K562 (cell line): ENCODE results near the gene LGALS8. TPM values are rescaled to one million over a fixed set of nuclear protein-coding genes. Genes with fewer than 3 reads are reported as not detected.

Source experiments
- ATAC-seq: fragments of 200-7000 bp; cut with Tn5 transposase; 3 replicates; pipeline ENCODE4 v1.9.1; 2020; ENCODE audit warnings: moderate library complexity
- BruUV-seq: library from RNA; stranded (reverse); fragments of 400-500 nt; replicated peaks from 2 replicates; lab custom pipeline; 2021; lab: Mats Ljungman, UMichigan
- CTCF ChIA-PET: fragments of 300-600 bp; formaldehyde crosslinking; extraction: SDS; loops from one replicate; lab custom pipeline; 2021; ENCODE audit warnings: low intra/inter-chr PET ratio; lab: Yijun Ruan, JAX
- POLR2A ChIA-PET: fragments of 300-600, 350-650 bp; sonication (Branson Sonifier 250); formaldehyde crosslinking; extraction: SDS; loops from one replicate; lab custom pipeline; 2021; ENCODE audit warnings: antibody characterized with exemption, inconsistent platforms; lab: Yijun Ruan, JAX
- DNase-seq, 4 experiments: peaks; one replicate each; pipeline versions ENCODE4 v3.0.0 to v3.0.0-alpha.2; 2011 to 2018; ENCODE audit warnings: low spot score in 3 of 4, mixed read lengths in 3 of 4; ENCODE audit errors: extremely low read depth in 1 of 4
- FAIRE-seq: peaks from 2 replicates; lab custom pipeline; 2011; peaks lifted over from hg19 to GRCh38; lab: Jason Lieb, UNC
- H2AFZ ChIP-seq: 2 replicates; pipeline ENCODE4 v1.6.0; 2011; ENCODE audit warnings: low read depth, low read length, control low read depth, inconsistent platforms
- H3K27ac ChIP-seq: fragments of 200-600 bp; 3 replicates; pipeline ENCODE4 v1.8.0; 2011; ENCODE audit warnings: low read depth, mild to moderate bottlenecking, control low read depth, inconsistent platforms, low read length, moderate library complexity, mixed read lengths; ENCODE audit errors: extremely low read depth
- H3K27me3 ChIP-seq, 2 experiments: fragments of 300-600 bp in 1 of 2; 2 replicates in 1 of 2; 3 replicates in 1 of 2; pipeline versions ENCODE4 v1.6.0 to v1.8.0; 2011; ENCODE audit warnings: inconsistent platforms in 2 of 2, low read length in 2 of 2, mild to moderate bottlenecking in 1 of 2, mixed read lengths in 1 of 2, moderate library complexity in 1 of 2; ENCODE audit not compliant: control insufficient read depth in 2 of 2, insufficient read depth in 2 of 2
- H3K36me3 ChIP-seq: fragments of 300-600 bp; 3 replicates; pipeline ENCODE4 v1.8.0; 2011; ENCODE audit warnings: mild to moderate bottlenecking, low read length, inconsistent platforms; ENCODE audit not compliant: control insufficient read depth, insufficient read depth
- H3K4me1 ChIP-seq, 2 experiments: fragments of 200-600 bp in 1 of 2; replicated peaks in 1 of 2; 2 replicates in 1 of 2; 3 replicates in 1 of 2; pipeline versions ENCODE4 v1.5.1 to v1.8.0; 2011; ENCODE audit warnings: inconsistent platforms in 2 of 2, low read length in 2 of 2, mild to moderate bottlenecking in 1 of 2, mixed read lengths in 1 of 2, moderate library complexity in 1 of 2; ENCODE audit not compliant: control insufficient read depth in 2 of 2, insufficient read depth in 2 of 2
- H3K4me2 ChIP-seq: 2 replicates; pipeline ENCODE4 v1.6.1; 2011; ENCODE audit warnings: low read length, control low read depth, inconsistent platforms, mixed read lengths; ENCODE audit not compliant: insufficient read depth
- H3K4me3 ChIP-seq: fragments of 200-600 bp; sonication (generic), shearing (Covaris generic); 2 replicates; pipeline ENCODE4 v1.5.1; 2016; ENCODE audit warnings: control low read depth, inconsistent platforms
- H3K79me2 ChIP-seq: fragments of 200-600 bp; 3 replicates; pipeline ENCODE4 v1.8.0; 2011; ENCODE audit warnings: low read length, inconsistent platforms; ENCODE audit not compliant: control insufficient read depth, insufficient read depth
- H3K9ac ChIP-seq, 2 experiments: 2 replicates each; pipeline versions ENCODE4 v1.6.0 to v1.6.1; 2011; ENCODE audit warnings: low read depth in 2 of 2, low read length in 2 of 2, control low read depth in 1 of 2, inconsistent platforms in 1 of 2, mild to moderate bottlenecking in 1 of 2, mixed read lengths in 1 of 2; ENCODE audit not compliant: insufficient read depth in 1 of 2
- H3K9me1 ChIP-seq: one replicate; pipeline ENCODE4 v1.6.0; 2011; ENCODE audit warnings: inconsistent platforms, mild to moderate bottlenecking, low read length, moderate library complexity; ENCODE audit not compliant: control insufficient read depth, insufficient read depth
- H3K9me3 ChIP-seq: replicated peaks from 2 replicates; pipeline ENCODE4 v1.5.1; 2011; ENCODE audit warnings: low read depth, low read length, inconsistent platforms; ENCODE audit not compliant: control insufficient read depth, insufficient read depth
- H4K20me1 ChIP-seq: replicated peaks from 2 replicates; pipeline ENCODE4 v1.6.1; 2011; ENCODE audit warnings: low read length, inconsistent platforms, mixed read lengths; ENCODE audit not compliant: control insufficient read depth, insufficient read depth
- ETV1 ChIP-seq: fragments of 450-650 bp; conservative IDR thresholded peaks from 2 replicates; pipeline ENCODE4 v1.6.1; 2016; ENCODE audit warnings: missing genetic modification characterization, control low read depth, low read depth, missing compliant biosample characterization
- ETV5 ChIP-seq: sonication (generic); formaldehyde crosslinking; IDR thresholded peaks from 2 replicates; pipeline ENCODE4 v1.4.0; 2020; ENCODE audit warnings: low read depth, mild to moderate bottlenecking, missing genetic modification reagents
- RBFOX2 ChIP-seq: fragments of 200-400 bp; formaldehyde crosslinking; IDR thresholded peaks from 2 replicates; pipeline ENCODE4 v1.6.1; 2017; ENCODE audit warnings: low read depth, mild to moderate bottlenecking, low read length, moderate library complexity
- WGBS: fragments of 100-300 bp; shearing (Covaris generic); methylation state at CpG from one replicate; pipeline ENCODE4 v1.1.6; 2016; ENCODE audit warnings: low coverage, mixed read lengths; ENCODE audit not compliant: insufficient coverage; ENCODE audit errors: missing lambda C conversion rate; 5-methylcytosine and 5-hydroxymethylcytosine counted together
- in situ Hi-C: fragments of 300-500 bp; cut with MboI; formaldehyde crosslinking; loops from 4 replicates; pipeline ENCODE4 v1.15.0; 2018; ENCODE audit warnings: inconsistent platforms, mixed read lengths
- intact Hi-C: fragments of 100-400 bp; cut with micrococcal nuclease; formaldehyde crosslinking; loops from 2 replicates; pipeline ENCODE4 v1.14.2; 2022
- polyA plus RNA-seq, 8 experiments: library from polyadenylated mRNA; depleted of rRNA in 4 of 8; stranded (reverse) in 5 of 8; unstranded in 3 of 8; fragments of >200 nt; fragmentation: Nextera tagmentation in 2 of 8; fragmentation: Illumina TruSeq in 1 of 8; extraction: Ambion mirVana in 2 of 8; extraction: Trizol in 1 of 8; gene quantifications; 2 replicates each; pipeline versions ENCODE4 v1.2.1 to v1.2.3, GENCODE V29; 2011 to 2014; ENCODE audit warnings: inconsistent platforms in 1 of 8, missing spikeins in 1 of 8
- total RNA-seq, 7 experiments: library from RNA; depleted of rRNA in 6 of 7; stranded (reverse); fragments of >200 nt in 6 of 7; fragmentation: Illumina TruSeq in 2 of 7; extraction: Trizol in 2 of 7; gene quantifications; 2 replicates each; pipeline versions ENCODE4 v1.2.1 to v1.2.3, GENCODE V29; 2011 to 2021; ENCODE audit warnings: low replicate concordance in 1 of 7
- TF ChIP-seq, protein P1 (sequence below): fragments of 450-650 bp; IDR thresholded peaks from 2 replicates; pipeline ENCODE4 v1.6.1; 2016; ENCODE audit warnings: borderline replicate concordance
- TF ChIP-seq, protein P2 (sequence below): IDR thresholded peaks from 2 replicates; pipeline ENCODE4 v1.6.1; 2011; ENCODE audit warnings: borderline replicate concordance, low read depth, mild to moderate bottlenecking, moderate library complexity, low read length; ENCODE audit not compliant: insufficient read depth, poor library complexity, severe bottlenecking

The LGALS8 gene
- total and polyA plus RNA-seq, 9 of the 15 experiments (the other 6 are each of a cell fraction or from before 2014, with no cell fraction given) = 57.4 to 87.7 (median 70.3) TPM

DNA sequence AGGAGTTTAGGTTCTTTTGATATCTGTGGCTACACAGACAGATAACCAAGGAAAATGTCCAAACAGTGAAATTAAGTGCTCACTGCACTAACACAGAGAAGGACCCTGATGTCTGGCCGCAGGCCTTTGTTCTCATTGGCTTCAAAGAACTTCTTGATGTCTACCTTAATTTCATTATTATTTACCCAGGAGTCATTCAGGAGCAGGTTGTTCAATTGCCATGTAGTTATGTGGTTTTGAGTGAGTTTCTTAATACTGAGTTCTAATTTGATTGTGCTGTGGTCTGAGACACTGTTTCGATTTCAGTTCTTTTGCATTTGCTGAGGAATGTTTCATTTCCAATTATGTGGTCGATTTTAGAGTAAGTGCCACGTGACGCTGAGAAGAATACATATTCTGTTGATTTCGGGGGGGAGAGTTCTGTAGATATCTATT, 15.2 kb upstream of the LGALS8 start:
- ChIA-PET CTCF (no interaction called here), POLR2A (interaction anchor here (1.4 kb wide), 2 partner anchors 9 to 15 kb away, joined by 4 to 7 read pairs; partner anchors contain the start of gene LGALS8)
- Histone ChIP-seq H3K9me1 (no peaks in the 10 kb centered on the region), H3K27me3 (no peaks in the 10 kb centered on the region), H3K9me3 (no peaks in the 10 kb centered on the region), H2AFZ (no peak overlapping the region), H3K4me3 (no peak overlapping the region), H3K9ac (no peak overlapping the region), H3K36me3 (no peaks in the 10 kb centered on the region), H3K4me1 (peaks cover 3 to 7% of the 10 kb centered on the region in 2 experiments; a peak in 3 of 5 replicates), H3K27ac (no peak overlapping the region), H4K20me1 (no peaks in the 10 kb centered on the region), H3K4me2 (no peak overlapping the region), H3K79me2 (no peaks in the 10 kb centered on the region)
- BruUV-seq = no TSS peak
- in situ Hi-C loops (no loop called here), intact Hi-C loops (no loop called here)
- ATAC-seq (no peak), FAIRE-seq (no peak), DNase-seq (no peak)
- TF ChIP-seq RBFOX2 = no peak
- TF ChIP-seq ETV5 (CRISPR knock-in tag) = no peak
- TF ChIP-seq, protein P1, sequence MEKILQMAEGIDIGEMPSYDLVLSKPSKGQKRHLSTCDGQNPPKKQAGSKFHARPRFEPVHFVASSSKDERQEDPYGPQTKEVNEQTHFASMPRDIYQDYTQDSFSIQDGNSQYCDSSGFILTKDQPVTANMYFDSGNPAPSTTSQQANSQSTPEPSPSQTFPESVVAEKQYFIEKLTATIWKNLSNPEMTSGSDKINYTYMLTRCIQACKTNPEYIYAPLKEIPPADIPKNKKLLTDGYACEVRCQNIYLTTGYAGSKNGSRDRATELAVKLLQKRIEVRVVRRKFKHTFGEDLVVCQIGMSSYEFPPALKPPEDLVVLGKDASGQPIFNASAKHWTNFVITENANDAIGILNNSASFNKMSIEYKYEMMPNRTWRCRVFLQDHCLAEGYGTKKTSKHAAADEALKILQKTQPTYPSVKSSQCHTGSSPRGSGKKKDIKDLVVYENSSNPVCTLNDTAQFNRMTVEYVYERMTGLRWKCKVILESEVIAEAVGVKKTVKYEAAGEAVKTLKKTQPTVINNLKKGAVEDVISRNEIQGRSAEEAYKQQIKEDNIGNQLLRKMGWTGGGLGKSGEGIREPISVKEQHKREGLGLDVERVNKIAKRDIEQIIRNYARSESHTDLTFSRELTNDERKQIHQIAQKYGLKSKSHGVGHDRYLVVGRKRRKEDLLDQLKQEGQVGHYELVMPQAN = no peak
- TF ChIP-seq, protein P2, sequence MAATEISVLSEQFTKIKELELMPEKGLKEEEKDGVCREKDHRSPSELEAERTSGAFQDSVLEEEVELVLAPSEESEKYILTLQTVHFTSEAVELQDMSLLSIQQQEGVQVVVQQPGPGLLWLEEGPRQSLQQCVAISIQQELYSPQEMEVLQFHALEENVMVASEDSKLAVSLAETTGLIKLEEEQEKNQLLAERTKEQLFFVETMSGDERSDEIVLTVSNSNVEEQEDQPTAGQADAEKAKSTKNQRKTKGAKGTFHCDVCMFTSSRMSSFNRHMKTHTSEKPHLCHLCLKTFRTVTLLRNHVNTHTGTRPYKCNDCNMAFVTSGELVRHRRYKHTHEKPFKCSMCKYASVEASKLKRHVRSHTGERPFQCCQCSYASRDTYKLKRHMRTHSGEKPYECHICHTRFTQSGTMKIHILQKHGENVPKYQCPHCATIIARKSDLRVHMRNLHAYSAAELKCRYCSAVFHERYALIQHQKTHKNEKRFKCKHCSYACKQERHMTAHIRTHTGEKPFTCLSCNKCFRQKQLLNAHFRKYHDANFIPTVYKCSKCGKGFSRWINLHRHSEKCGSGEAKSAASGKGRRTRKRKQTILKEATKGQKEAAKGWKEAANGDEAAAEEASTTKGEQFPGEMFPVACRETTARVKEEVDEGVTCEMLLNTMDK = no peak
- TF ChIP-seq ETV1 (tag) = no peak
- 30% methylated on average over 6 of the region's 6 CpGs for WGBS
